ENCODE data around the gene C10orf67.
A peak's percentile ranks its signal among the peaks of the same experiment; 100 is the strongest.

The C10orf67 gene

DNA sequence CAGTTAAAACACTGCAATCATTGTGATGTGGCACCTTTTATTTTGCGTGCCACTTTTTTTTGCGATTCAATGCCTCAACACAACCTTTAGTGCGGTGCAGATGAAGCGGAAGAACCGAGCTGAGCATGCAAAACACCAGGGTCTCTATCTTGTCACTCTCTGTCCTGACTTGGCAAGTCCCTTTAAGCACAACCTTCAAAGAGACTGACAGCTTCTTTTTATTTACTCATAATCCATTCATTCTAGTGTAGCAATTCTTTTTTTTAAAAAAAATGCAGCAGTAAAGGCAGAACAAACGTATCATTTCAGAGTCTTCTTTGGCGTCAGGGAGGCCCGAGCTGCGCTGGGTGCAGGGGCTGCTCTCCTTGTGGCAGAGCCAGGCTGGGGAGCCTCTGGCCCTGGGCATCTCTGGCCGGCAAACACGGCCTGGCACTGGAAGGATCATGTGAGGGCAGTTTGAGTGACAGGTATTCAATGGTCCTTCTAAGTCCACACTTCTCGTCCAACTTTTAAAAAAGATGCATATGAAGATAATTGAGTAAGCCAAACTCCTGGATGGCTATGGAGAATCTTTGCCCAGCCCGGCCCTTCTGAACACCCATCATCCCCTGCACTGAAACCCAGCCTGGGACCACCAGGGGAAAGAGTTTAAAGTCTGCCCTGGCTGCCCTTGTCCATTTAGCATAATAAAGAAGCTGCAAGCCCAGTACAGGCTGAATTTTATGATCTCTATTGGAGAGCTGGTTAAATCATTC, 148.6 kb downstream of the C10orf67 start:
- no peak for DNase-seq (ENCODE audit: low spot score)

DNA sequence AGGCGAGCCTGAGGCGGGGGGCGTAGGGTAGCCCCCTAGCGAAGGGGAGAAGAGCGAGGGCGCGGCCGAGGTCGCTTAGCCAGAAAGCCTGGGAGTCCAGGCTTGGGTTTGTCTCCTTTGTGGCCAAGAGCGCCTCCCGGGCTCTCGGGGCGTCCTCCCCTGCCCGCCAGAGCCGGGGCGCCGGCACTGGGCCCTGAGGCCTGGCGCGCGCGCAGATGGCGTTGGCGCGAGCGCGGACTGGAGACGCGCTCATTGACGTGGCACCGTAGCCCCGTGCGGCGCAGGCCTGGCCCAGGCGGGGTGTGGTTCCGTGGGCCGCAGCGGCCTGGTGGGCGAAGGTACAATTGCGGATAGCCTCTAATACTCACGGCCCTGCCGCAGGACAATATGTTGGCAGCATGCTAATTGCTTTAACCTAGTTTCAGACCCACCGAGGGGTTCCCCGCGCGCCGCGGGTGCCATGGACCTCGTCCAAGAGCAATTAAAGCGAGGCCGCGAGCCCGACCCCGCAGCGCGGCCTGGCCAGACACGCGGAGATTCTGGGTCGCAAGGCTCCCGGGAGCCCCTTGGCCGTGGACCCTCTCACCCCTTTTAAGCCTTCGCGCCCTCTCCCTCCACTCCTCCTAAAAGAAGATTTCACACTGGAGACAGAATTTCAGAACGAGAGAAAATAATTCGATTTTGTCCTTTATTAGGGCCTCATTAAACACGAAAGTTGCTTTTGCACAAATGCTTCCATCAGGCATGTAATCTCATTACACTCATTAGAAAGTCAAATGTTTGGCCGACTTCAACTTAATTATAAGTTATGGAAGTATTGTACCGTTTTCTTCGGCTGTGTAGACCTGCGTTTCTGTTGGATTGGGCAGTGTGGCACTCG, 149.4 kb downstream of the C10orf67 start:
- no peak for DNase-seq (ENCODE audit: low spot score)

DNA sequence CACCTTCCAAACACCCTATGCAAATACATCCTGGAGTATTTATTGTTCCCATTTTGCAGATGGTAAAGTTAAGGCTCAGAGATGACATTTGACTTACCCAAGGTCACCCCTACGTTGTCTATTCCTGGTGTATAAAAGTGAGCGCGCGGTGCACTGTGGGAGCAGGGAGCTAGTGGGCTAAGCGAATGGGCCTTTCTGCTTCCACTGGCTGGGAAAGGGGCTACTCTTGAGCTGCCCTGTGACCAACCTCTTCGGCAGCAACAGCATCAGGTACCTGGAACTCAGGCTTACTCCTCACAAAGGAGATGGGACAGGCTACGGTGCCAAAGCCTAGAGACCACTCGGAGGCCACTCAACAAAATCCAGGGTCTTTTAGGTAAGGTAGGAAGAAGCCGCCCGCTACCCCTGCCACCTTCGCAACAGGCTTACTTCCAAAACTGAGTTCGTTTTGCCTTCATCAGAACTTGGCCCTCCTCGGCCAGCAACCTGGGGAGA, 150.1 kb downstream of the C10orf67 start:
- DNase-seq (ENCODE audit: low spot score): no peak

DNA sequence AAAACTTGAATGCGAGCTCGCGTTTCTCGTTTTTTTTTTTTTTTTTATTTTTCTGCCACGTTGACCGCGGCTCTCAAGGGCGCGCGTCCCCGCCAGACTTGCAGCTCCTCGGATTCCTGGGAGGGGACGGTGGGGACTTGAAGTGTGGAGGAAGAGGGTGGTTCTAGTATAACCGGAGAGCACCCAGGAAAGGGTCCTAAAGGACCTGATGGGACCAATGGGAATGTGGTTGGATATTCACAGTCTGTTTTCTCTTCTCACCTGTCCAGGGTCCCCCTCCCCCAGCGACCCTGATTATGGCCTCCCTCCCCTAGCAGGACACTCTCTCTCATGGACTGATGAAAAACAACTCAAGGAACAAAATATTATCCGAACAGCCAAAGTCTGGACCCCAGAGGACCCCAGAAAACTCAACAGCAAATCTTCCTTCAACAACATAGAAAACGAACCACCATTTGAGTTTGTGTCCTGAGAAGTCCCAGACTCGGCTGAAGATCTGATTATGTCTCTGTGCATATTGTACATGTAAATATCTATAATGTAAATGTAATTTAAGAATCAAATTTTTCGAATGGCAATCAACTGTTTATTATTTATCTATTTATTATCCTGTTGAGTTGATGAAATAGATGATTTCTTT, 151.0 kb downstream of the C10orf67 start:
- no peak for DNase-seq (ENCODE audit: low spot score)

DNA sequence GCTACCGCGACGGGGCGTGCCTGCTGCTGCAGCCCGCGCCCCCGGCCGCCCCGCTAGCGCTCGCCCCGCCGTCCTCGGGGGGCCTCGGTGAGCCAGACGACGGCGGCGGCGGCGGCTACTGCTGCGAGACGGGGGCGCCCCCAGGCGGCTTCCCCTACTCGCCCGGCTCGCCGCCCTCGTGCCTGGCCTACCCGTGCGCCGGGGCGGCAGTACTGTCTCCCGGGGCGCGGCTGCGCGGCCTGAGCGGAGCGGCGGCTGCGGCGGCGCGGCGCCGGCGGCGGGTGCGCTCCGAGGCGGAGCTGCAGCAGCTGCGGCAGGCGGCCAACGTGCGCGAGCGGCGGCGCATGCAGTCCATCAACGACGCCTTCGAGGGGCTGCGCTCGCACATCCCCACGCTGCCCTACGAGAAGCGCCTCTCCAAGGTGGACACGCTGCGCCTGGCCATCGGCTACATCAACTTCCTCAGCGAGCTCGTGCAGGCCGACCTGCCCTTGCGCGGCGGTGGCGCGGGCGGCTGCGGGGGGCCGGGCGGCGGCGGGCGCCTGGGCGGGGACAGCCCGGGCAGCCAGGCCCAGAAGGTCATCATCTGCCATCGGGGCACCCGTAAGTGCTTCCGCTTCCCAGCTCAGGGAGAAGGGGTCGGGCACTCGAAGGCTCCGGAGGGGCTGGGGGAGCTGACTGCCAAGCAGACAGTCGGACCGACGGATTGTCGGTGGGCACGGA, 151.7 kb downstream of the C10orf67 start:
- no peak for DNase-seq (ENCODE audit: low spot score)

DNA sequence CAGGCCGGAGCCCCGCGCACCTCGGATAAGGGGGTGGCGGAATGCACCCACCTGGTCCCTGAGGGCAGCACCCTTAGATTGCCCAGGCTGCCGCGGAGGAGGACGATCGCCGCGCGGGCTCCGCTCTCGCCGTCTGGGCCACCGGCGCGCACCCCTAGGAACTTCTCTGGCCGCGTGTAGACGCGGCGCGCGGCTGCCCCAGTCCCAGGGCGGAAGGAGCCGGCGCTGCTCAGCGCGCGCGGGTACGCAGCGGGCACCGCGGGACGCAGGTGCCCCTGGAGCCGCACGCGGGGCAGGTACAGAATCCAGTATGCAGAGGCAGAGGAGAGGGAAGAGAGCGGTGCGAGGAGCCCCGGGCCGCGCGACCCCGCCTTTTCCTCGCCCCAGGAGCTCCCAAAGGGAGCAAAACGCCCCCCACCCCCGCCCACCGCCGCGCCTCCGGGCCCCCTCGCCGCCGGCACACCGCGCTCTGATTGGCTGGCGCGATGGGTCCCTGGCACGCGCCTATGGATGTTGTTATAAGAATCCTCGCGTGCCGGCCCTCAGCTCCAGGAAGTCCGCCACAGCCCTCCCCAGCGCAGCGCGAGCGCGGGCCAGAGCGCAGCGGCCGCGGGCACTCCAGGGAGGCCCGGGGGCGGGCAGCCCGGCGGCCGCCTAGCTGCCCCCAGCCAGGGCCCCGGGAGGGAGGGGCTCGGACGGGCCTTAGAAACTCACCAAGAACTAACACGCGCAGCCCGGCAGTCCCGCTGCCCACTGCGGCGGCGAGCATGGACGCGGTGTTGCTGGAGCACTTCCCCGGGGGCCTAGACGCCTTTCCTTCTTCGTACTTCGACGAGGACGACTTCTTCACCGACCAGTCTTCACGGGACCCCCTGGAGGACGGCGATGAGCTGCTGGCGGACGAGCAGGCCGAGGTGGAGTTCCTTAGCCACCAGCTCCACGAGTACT, 152.6 kb downstream of the C10orf67 start, which contains the start of gene PTF1A:
Gene PTF1A, plus strand, starts transcription at position 549 of the 948 bp plus-strand sequence. Its CDS starts 219 bp downstream, at position 768.
- no peak for DNase-seq (ENCODE audit: low spot score)

DNA sequence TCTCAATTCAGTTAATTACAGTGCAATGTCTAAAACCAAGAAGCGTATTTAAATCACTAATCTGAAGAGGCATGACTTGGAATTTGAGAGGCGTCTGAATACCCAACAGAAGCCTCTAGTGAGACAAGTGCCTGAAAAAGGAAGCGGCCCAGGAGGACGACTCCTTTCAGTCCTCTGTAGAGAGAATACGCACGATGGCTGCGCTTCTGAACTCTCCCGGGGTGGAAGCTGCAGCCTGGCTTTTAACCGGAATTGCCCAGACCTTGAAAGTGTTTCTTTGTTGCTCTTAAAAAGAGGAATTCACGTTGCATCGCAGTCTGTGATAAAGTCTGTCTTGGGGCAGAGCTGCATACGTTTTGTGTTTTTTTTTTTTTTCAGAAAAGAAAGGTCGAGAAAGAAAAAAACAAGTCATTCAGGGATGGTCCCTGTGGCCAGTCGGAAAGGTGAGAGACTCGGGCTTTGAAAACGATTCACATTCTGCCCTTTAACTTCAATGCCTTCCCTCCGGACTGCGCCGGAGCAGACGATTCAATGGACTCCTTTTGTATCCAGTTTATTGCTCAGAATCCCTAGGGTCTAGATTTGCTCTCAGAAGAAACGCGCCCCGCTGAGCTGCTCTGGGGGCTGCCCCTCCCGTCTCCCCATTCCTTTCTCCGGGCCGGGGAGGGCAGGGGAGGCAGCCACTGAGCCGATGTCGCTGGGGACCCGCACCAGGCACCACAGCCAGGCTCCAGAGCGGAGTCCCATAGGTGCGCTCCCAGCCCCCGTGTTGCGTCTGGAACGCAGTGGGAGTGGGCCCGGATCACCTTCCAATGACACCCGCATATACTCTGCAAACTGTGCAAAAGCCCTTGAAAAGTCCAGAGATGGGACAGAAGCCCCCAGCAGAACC, 153.5 kb downstream of the C10orf67 start:
- DNase-seq (ENCODE audit: low spot score): no peak

DNA sequence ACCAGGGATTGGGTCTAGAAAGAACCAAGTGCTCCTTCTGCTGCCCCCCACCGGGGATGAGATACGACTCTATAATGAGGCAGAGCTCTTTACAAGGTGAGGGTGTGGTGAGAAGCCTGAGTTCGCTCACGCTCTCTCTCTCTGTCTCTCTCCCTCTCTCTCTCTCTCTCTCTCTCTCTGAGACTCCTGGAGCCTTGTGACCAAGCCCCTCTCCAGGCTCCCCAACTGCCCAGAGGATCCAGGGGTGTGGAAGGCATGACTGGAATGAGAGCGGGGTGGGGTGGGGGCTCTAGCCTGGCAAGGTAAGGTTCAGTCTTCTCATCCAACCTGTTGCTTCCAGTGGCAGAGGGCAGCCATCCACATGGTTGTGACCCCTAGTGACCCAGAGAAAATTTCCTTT, 155.6 kb downstream of the C10orf67 start:
- no peak for DNase-seq (ENCODE audit: low spot score)

DNA sequence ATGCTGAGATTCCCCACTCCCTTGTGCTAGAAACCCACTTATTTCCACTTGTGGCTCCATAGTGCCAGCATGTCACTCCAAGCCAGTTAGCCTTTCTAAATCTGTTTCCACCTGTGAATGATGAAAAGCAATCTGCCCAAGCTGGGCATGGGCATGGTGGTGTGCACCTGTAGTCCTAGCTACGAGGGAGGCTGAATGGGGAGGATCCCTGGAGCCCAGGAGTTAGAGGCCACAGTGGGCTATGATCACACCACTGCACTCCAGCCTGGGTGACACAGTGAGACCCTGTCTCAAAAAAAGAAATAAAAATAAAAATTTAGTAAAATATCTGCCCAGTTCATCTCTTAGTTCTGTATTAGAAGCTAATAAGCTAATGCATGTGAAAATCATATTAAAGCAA, 157.4 kb downstream of the C10orf67 start:
- DNase-seq (ENCODE audit: low spot score): no peak

DNA sequence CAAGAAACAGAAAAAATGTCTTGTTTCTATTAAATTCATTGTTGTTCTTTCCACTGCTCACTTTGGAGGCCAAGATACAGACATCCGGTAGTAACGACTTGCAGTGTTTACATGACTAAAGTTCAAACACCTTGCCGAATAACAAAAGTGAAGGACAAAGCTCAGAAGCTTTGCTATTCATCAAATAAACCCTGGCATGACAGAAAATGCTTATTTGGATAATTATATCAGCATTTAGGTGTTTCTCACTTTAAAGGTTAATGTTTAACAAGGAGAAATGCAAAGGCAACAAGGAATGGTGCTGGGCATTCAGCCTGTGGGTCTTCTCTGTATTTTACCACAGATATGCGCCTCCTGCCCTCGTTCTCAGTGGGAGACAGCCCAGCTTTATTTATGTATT, 157.9 kb downstream of the C10orf67 start:
- no peak for DNase-seq (ENCODE audit: low spot score)

DNA sequence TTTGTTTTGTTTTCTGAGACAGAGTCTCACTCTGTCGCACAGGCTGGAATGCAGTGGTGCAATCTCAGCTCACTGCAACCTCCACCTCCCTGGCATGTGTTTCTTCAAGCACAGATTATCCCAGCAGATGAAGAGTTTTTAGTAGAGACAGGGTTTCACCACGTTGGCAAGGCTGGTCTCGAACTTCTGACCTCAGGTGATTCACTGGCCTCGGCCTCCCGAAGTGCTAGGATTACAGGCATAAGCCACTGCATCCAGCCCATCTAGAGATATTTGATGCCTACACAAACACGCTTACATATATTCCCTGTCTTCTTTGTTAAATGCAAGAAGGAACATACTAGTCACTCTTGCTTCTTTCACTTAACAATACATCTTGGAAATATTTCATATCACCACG, 158.4 kb downstream of the C10orf67 start:
- no peak for DNase-seq (ENCODE audit: low spot score)

DNA sequence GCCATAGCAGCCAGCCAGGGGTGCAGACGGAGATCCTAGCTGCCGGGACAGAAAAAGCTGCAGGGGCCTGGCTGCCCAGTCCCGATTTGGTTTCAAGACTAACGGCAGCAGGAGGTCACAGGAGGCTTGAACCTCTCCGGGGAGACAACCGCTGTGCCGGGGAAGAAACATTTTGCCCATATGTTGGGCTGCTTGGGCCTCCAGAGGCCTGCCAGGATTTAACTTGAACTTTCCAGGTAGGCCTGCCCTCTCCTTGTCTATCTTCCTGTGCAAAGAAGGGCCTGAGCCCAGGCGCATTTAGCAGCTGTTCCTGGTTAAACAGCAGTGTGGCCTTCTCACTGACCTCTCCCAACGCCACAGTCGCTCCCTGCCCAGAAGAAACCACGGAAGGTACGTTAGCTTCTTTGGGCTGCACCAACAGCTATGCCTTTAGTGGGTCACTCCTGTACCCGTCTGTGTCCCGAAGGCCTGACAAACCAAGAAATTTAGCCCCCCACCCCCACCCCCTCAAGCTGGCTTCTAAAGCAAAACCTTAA, 169.6 kb downstream of the C10orf67 start:
- DNase-seq (ENCODE audit: low spot score): no peak

DNA sequence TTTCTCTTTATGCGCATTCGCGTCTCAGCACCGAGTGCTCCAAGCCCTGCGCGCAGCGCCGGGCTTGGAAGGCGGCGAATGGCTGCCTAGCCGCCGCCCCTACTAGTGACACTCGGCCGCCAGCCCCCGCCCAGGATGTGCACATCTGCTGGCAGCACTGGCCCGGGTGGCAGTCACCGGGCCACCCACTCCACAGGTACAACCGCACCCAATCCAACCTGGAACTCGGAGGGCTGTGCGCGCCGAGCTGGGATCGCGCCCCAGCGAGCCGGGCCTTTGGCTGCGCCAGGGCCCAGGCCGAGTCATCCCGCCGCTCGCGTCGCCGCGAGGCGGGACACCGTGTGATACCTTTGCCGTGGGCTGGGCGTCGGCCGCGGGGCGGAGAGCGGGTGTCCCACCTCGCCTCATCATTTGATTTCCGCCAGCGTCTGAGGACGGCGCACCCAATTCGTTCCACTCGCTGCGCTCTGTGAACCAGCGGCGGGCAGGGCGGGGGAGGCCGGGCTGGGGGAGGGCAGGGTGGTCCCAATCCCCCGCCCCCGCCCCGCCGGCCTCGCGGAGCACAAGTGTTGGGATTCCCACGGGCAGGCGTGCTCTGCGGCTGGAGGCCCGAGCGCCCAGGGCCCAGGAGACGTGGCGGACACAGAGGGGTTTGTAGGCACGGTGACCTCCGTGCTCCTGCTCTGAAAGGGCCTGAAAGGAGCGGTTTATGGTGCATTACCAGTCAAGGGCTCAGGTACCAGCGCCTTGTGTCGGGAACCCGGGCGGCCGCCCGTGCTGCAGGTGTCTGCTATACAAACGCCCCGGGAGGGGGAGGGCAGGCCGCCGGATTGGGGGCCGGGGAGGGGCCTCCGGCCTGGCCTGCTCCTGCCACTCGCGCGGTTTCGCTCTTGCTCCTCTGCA, 170.3 kb downstream of the C10orf67 start:
- DNase-seq (ENCODE audit: low spot score): no peak

DNA sequence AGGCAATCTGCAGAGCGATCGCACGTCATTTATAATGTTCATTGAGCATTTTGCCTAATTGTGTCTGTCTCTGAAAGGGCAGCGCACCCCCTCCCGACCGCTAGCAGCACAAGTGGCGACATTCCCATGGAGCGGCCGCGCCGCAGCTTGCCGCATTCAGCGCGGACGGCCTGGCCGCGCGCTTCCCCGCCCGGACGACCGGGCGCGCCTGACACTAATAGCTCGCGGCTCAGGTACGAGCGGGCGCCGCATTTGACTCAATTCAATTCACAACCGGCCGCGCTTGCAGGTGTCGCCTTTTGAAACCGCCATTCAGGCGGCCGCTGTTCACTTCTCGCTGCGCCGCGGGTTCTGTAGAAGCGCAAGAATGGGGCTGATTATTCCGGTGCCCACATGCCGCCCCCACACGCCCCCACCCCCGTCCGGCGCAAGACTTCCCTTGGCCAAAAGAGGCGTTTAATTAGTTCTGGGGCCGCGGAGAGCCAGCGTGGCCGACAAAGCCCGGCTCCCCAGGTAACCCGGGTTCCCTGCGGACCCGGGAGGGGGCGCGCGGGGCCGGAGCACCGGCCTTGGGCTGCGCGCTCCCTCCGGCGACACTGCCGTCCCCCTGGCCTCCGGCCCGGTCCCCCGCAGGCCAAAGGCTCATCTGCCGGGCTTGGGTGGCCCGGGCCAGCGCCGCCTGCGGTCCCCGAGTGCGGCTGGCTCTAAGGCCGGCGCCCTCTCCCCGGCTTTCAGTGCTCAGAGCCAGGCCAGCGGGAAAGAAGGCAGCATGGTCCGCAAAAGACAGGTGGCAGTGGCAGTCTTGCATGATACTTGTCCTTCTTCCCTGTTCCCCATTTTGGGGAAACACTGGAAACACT, 171.2 kb downstream of the C10orf67 start:
- no peak for DNase-seq (ENCODE audit: low spot score)

DNA sequence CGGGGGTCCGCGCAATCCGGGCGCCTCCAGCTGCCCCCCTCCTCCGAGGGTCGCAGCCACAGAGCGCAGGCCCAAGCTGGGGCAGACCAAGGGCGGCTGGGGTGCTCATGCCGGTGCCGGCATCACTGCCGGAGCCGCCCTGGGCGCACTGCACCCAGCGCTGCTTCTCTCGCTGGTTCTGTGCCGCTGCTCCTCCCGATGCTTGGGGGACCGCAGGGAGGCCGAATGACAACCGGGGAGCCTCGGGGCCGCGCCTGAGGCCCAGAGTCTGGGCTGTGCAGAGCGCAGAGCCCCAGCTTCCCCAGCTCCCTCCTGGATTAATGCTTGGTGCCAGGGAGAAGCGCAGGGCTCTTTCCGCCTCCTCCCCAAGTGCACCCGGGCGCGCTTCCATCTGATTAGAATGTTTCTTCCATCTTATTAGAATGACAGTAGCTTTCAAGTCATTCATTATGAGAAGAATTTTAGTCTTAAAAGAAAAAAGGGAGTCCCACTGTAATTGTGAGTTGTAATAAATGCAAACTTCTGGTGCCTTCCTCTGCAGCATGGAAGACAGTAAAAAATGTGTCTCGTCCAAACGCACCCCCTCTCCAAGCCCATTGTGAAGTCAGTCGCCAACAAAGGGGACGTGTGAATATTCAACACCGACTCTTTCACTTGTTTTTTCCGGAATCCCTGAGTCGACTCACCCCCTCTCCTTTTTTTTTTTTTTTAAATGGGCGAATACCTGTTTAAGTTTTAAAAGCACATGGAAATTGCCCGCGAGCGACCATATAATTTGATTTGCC, 172.0 kb downstream of the C10orf67 start:
- no peak for DNase-seq (ENCODE audit: low spot score)

DNA sequence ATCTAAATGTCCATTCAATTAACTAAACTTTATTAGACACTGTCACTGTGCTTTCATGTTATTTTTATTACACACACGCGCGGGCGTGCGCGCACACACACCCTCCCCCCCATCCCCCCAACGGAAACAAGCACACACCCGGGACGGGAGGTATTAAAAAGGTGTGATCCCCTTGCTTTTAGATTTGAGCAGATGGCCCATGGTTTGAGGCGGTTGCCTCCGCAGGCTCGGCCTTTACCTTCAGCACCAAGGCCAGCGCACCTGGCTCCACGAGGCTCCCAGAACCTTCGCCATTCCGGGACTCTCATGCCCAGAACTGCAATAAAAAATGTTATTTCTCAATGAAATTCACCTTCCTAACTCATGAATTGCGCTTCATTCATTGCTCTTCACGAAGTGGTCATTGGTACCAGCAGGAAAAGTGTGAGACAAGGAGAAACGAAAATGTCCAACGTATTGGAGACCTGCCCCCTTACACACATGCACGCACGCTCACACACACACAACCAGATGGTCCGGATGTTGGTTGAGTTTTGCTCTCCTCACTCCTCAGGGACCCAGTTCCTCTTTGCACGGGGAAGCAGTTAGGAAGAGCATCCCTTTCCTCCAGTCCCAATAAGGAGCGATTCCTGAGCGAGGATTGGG, 173.2 kb downstream of the C10orf67 start:
- peak; percentile 9 for DNase-seq (ENCODE audit: low spot score)

All from COLO829 (cell line).